ENCODE data around the gene ANKS1A. TPM values are rescaled to one million over a fixed set of nuclear protein-coding genes. Genes with fewer than 3 reads are reported as not detected.

Gene ANKS1A
- total RNA-seq, 6 experiments from 2014 or later: 6.7 to 17.4 (median 10.5) TPM

DNA sequence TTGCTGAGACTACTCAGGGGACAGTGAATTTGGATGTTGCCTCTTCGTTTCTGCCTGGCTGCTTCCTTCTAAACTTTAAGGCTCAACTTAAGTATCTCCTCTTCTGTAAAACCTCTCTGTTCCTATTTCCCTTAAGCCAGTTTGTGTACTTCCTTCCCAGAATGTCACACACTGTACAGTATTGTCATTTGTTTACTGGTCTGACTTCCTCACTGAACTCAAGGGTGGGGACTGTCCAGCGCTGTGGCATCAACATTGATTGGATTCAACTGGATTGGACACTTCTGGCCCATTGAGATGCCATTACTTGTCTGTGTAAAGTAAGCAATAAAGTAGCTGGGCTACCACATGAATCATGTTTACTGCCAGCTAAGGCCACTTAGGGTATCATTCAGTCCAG, 69.7 kb downstream of the ANKS1A start:
- DNase-seq (no peak), ATAC-seq (peak; percentile 47 to 73 (median 60))
- intact Hi-C loops (cut with DNase I): no loop called here

DNA sequence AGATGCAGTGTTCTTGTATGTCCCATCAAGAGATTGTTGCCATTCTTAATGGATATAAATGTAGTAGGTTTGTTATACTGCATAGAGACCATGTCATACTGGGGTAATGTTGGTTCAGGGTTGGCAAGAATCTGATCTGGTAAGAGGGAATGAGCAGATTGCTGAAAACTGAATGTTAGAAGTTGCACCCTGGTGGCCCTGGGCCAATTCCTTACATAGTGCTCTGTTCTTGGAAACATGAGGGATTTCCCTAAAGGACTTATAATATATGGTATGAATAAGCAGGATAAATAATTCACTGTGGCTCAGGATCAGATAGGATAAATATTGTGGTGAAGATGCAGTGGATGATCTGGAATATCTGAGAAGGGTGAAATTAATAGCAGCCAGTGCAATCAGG, 70.2 kb downstream of the ANKS1A start:
- intact Hi-C loops (cut with DNase I): no loop called here
- TF ChIP-seq, protein P1, sequence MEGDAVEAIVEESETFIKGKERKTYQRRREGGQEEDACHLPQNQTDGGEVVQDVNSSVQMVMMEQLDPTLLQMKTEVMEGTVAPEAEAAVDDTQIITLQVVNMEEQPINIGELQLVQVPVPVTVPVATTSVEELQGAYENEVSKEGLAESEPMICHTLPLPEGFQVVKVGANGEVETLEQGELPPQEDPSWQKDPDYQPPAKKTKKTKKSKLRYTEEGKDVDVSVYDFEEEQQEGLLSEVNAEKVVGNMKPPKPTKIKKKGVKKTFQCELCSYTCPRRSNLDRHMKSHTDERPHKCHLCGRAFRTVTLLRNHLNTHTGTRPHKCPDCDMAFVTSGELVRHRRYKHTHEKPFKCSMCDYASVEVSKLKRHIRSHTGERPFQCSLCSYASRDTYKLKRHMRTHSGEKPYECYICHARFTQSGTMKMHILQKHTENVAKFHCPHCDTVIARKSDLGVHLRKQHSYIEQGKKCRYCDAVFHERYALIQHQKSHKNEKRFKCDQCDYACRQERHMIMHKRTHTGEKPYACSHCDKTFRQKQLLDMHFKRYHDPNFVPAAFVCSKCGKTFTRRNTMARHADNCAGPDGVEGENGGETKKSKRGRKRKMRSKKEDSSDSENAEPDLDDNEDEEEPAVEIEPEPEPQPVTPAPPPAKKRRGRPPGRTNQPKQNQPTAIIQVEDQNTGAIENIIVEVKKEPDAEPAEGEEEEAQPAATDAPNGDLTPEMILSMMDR (IDR thresholded peaks at IDR 0.05): no peak
- no peak for TF ChIP-seq POLR2A (IDR thresholded peaks at IDR 0.05)
- no peaks in the 10 kb centered on the region for H3K36me3 ChIP-seq
- peak overlapping the region in 2 of 3 donors; percentile 10 to 36 for H3K27ac ChIP-seq
- H3K4me3 ChIP-seq: no peak overlapping the region
- no peaks in the 10 kb centered on the region for H3K27me3 ChIP-seq
- H3K4me1 ChIP-seq: peaks cover 0 to 5% (median 0%) of the 10 kb centered on the region in 4 donors
- H3K9me3 ChIP-seq: no peaks in the 10 kb centered on the region
- no peak for ATAC-seq
- no peak for DNase-seq

More for the DNA sequence above, 69.7 kb downstream of the ANKS1A start:
- Histone ChIP-seq H3K4me3 (no peak overlapping the region), H3K27me3 (no peaks in the 10 kb centered on the region), H3K27ac (peak overlapping the region in 2 of 3 donors; percentile 10 to 36), H3K9me3 (no peaks in the 10 kb centered on the region), H3K4me1 (peaks cover 0 to 10% (median 2%) of the 10 kb centered on the region in 4 donors), H3K36me3 (no peaks in the 10 kb centered on the region)
- TF ChIP-seq, protein P1 (IDR thresholded peaks at IDR 0.05): no peak
- no peak for TF ChIP-seq POLR2A (IDR thresholded peaks at IDR 0.05)
- WGBS (ENCODE audit: insufficient coverage, low coverage, low lambda C conversion rate, missing lambda C conversion rate): 45% methylated on average over 2 of the region's 2 CpGs

DNA sequence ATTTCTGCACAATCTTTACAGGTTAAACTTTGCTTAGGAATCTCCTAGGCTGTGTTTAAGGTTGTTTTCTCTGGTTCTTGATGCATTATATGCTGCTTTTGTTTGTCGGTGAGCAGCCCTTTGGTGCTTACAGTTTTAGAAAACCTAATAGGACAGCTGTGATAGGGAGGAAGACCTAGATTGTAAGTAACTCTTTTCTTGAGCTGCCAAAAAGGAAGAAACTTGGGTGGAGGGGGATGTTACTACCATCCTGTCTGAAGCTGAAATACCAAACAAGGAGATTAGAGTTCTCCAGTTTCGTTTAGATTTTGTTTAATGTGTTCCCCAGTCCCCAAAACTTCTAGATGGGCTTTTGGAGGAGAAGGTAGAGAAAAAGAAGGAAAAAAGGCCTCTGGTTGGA, 72.0 kb downstream of the ANKS1A start:
- H3K36me3 ChIP-seq: no peaks in the 10 kb centered on the region
- peak overlapping the region in 1 of 3 donors; percentile 9 for H3K27ac ChIP-seq
- intact Hi-C loops (cut with DNase I): no loop called here
- ATAC-seq (peak in 3 of 4 donors; percentile 20 to 33 (median 20)), DNase-seq (no peak)
- H3K4me3 ChIP-seq: no peak overlapping the region
- no peaks in the 10 kb centered on the region for H3K27me3 ChIP-seq
- H3K4me1 ChIP-seq: no peaks in the 10 kb centered on the region
- 36% methylated on average over 2 of the region's 2 CpGs for WGBS (ENCODE audit: insufficient coverage, low coverage, low lambda C conversion rate, missing lambda C conversion rate)
- TF ChIP-seq, protein P1 (IDR thresholded peaks at IDR 0.05): no peak
- no peak for TF ChIP-seq POLR2A (IDR thresholded peaks at IDR 0.05)
- H3K9me3 ChIP-seq: no peaks in the 10 kb centered on the region

DNA sequence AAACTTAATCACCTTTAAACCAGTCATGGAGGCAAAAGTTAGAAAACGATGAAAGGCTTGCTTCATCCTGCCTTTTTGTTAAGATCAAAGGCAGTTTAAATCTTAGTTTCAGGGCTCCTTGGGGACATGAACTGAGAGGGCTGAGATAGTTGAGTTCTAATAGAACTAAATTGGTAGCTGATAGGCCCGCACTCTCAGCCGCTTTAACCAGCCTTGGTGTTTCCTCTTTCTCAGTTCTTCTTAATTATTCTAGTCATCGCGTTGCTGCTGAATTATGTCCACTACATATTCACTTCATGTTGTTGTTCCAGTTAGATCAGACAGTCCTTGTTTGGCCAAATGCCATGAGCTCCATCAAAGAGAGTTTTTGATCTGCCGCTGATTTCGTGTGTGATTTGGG, 72.5 kb downstream of the ANKS1A start:
- TF ChIP-seq, protein P1 (IDR thresholded peaks at IDR 0.05): no peak
- TF ChIP-seq POLR2A (IDR thresholded peaks at IDR 0.05): no peak
- Histone ChIP-seq H3K4me1 (no peaks in the 10 kb centered on the region), H3K27ac (peak overlapping the region in 2 of 3 donors; percentile 4 to 9), H3K27me3 (no peaks in the 10 kb centered on the region), H3K9me3 (no peaks in the 10 kb centered on the region), H3K36me3 (no peaks in the 10 kb centered on the region), H3K4me3 (no peak overlapping the region)
- DNase-seq (no peak), ATAC-seq (peak in 1 of 4 donors; percentile 15)
- intact Hi-C loops (cut with DNase I): no loop called here
- 69% methylated on average over 7 of the region's 7 CpGs for WGBS (ENCODE audit: insufficient coverage, low coverage, low lambda C conversion rate, missing lambda C conversion rate)

DNA sequence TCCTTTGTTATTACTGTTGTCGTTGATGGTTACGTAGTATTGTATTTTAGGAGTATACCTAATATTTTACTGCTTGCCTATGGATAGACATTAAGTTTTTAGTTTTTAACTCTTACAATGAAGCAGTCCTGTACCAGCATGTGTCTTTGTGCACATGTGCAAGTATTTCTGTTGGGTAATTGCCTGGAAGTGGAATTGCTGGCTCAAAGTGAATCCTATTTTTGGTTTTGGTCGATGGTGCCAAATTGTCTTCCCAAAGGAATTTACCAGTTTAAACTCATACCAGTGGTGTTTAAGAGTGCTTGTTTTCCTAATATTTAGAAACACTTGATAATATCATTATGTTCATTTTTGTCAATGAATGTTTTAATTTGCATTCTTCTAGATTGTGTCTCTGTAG, 75.5 kb downstream of the ANKS1A start:
- WGBS (ENCODE audit: insufficient coverage, low coverage, low lambda C conversion rate, missing lambda C conversion rate): 64% methylated on average over 3 of the region's 3 CpGs
- Histone ChIP-seq H3K9me3 (no peaks in the 10 kb centered on the region), H3K27me3 (no peaks in the 10 kb centered on the region), H3K27ac (no peak overlapping the region), H3K4me3 (no peak overlapping the region), H3K4me1 (no peaks in the 10 kb centered on the region), H3K36me3 (peaks cover 0 to under 1% (median 0%) of the 10 kb centered on the region in 4 donors)
- no peak for ATAC-seq
- intact Hi-C loops (cut with DNase I): no loop called here
- DNase-seq: no peak
- TF ChIP-seq POLR2A (IDR thresholded peaks at IDR 0.05): no peak
- TF ChIP-seq, protein P1 (IDR thresholded peaks at IDR 0.05): no peak

Data from right lobe of liver (tissue), 6 donors.